GM12891 (cell line): Measurements from ENCODE around the gene OR9Q1.
"Not testable (repeated sequence)": the region's sequence is repeated elsewhere in the genome, so short reads cannot be mapped to it uniquely, and the experiment has no call there.

ENCODE experiments used
- DNase-seq: peaks from one replicate; pipeline ENCODE4 v3.0.0; 2011; ENCODE audit warnings: low spot score; ENCODE audit not compliant: insufficient read length
- FAIRE-seq: peaks from 2 replicates; lab custom pipeline; 2011; peaks lifted over from hg19 to GRCh38; lab: Jason Lieb, UNC
- PAX5 ChIP-seq: IDR thresholded peaks from 2 replicates; pipeline ENCODE4 v1.6.1; 2011; ENCODE audit warnings: low read length, moderate library complexity, mild to moderate bottlenecking; ENCODE audit not compliant: insufficient read depth, severe bottlenecking
- POLR2A ChIP-seq: IDR thresholded peaks from 2 replicates; pipeline ENCODE4 v1.6.1; 2011; ENCODE audit warnings: low read depth, low read length, control low read depth
- POLR2AphosphoS5 ChIP-seq: IDR thresholded peaks from 2 replicates; pipeline ENCODE4 v1.6.1; 2011; ENCODE audit warnings: low read depth, low read length, control low read depth
- POU2F2 ChIP-seq: IDR thresholded peaks from 2 replicates; pipeline ENCODE4 v1.6.1; 2011; ENCODE audit warnings: low read depth, mild to moderate bottlenecking, control low read depth, low read length, moderate library complexity
- SPI1 ChIP-seq: IDR thresholded peaks from 2 replicates; pipeline ENCODE4 v1.6.1; 2011; ENCODE audit warnings: low read depth, low read length, control low read depth
- TAF1 ChIP-seq: IDR thresholded peaks from 2 replicates; pipeline ENCODE4 v1.6.1; 2011; ENCODE audit warnings: low read depth, low read length, control low read depth

OR9Q1 gene

DNA sequence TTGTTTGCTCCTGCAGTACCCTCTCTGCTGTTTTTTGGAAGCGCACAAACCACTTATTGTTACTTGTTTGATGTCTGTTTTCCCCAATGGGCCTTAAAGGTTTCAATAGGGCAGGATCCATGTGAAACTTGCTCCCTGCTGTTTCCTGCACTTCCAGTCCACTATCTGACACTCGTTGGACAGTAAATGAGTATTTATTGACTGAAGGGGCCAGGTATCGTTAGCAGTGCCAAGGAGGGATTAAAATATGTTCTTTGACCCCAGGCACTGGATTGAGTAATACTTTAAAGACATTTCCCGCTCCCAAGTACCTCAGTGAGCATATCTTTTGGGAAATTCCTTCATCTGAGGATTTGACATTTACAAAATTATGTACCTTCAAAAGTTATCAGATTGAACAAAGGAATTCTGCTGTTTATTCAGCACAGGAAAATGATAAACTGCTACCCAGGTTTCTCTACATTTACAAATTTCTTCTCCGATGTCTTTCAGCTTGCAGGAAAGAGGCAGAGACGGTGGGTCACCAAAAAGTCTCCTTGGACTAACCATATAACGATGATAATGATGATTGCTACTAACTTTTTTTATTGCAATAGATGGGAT, 141.9 kb downstream of the OR9Q1 start:
- TF ChIP-seq POLR2A (no peak), POLR2AphosphoS5 (no peak), POU2F2 (no peak), SPI1 (no peak), TAF1 (no peak), PAX5 (no peak)
- FAIRE-seq (no peak), DNase-seq (no peak)

DNA sequence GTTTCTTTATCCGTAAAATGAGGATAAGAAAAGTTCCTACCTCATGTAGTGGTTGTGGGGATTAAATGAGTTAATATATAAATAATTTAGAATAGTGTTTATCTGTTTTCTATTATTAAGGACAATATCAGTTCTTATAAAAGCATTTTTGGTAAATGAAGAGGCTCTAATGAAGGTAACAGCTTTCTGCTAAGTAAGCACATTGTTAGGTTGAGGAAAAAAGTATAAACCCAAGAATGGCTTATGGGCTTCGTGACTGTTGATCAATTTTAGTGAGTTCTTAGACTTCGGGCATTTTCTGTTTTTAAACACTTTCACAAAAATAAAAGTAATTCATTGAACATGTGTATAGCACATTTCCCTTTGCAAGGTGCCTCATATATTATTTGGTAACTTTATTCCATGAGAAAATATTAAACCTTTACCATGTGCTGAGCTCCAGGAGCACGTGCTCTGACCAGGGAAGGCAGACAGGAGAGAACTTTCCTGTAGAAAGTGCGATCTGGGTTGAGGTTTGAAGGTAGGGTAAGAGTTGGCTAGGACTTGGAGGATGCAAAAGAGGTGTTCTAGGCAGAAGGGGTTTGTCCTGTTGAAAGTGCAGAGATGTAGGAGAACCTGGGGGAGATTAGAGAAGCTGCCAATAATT, 153.9 kb downstream of the OR9Q1 start:
- DNase-seq (no peak), FAIRE-seq (no peak)
- no peak for TF ChIP-seq SPI1
- TF ChIP-seq POU2F2, result no peak
- TF ChIP-seq TAF1, result no peak
- no peak for TF ChIP-seq POLR2A

GRCh38 chr11:58178444-58178843, 154.8 kb downstream of the OR9Q1 start:
- FAIRE-seq (no peak), DNase-seq (no peak)
- TF ChIP-seq POLR2A (no peak), POLR2AphosphoS5 (no peak), SPI1 (no peak), POU2F2 (no peak), TAF1 (no peak)

DNA sequence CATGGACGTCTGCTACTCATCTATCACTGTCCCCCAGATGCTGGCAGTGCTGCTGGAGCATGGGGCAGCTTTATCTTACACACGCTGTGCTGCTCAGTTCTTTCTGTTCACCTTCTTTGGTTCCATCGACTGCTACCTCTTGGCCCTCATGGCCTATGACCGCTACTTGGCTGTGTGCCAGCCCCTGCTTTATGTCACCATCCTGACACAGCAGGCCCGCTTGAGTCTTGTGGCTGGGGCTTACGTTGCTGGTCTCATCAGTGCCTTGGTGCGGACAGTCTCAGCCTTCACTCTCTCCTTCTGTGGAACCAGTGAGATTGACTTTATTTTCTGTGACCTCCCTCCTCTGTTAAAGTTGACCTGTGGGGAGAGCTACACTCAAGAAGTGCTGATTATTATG, 156.0 kb downstream of the OR9Q1 start:
- DNase-seq (no peak), FAIRE-seq (no peak)
- TF ChIP-seq SPI1 (no peak), POLR2A (no peak), TAF1 (no peak), POLR2AphosphoS5 (no peak), POU2F2 (no peak), PAX5 (no peak)

- DNase-seq (no peak), FAIRE-seq (no peak)
- no peak for TF ChIP-seq PAX5
Measured at GRCh38 chr11:58186938-58187337, 163.3 kb downstream of the OR9Q1 start.

GRCh38 chr11:58188770-58189169, 165.1 kb downstream of the OR9Q1 start, which contains the start of gene OR9Q2:
OR9Q2 (plus strand) TSS chr11:58189070; CDS start chr11:58190491, 1,421 bp downstream.
- FAIRE-seq (no peak), DNase-seq (no peak)
- TF ChIP-seq POU2F2 (no peak), SPI1 (no peak), POLR2A (no peak), TAF1 (no peak), POLR2AphosphoS5 (no peak)

GRCh38 chr11:58192229-58192628, 168.5 kb downstream of the OR9Q1 start:
- DNase-seq (no peak), FAIRE-seq (no peak)
- no peak for TF ChIP-seq POU2F2
- no peak for TF ChIP-seq POLR2AphosphoS5
- no peak for TF ChIP-seq TAF1
- TF ChIP-seq SPI1, result no peak
- TF ChIP-seq PAX5, result no peak
- TF ChIP-seq POLR2A, result no peak

GRCh38 chr11:58193391-58193790, 169.7 kb downstream of the OR9Q1 start:
- DNase-seq (no peak), FAIRE-seq (no peak)
- TF ChIP-seq POLR2AphosphoS5 (no peak), SPI1 (no peak), PAX5 (no peak), POU2F2 (no peak), TAF1 (no peak), POLR2A (no peak)

DNA sequence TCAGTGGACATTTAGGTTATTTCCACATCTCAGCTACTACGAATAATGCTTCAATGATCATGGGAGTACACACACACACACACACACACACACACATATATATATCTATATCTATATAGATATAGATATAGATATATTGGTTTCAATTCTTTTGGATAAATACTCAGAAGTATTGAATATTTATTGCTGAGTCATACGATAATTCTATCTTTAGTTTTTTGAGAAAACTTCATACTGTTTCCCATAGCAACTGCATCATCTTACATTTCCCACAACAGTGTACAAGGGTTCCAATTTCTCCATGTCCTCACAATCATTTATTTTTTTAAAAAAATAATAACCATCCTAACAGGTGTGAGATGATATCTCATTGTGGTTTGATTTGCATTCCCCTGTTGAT, 172.3 kb downstream of the OR9Q1 start:
- TF ChIP-seq SPI1, result no peak
- no peak for TF ChIP-seq POLR2AphosphoS5
- TF ChIP-seq POU2F2, result no peak
- no peak for TF ChIP-seq POLR2A
- TF ChIP-seq PAX5, result no peak
- no peak for TF ChIP-seq TAF1
- no peak for DNase-seq
- no peak for FAIRE-seq

DNA sequence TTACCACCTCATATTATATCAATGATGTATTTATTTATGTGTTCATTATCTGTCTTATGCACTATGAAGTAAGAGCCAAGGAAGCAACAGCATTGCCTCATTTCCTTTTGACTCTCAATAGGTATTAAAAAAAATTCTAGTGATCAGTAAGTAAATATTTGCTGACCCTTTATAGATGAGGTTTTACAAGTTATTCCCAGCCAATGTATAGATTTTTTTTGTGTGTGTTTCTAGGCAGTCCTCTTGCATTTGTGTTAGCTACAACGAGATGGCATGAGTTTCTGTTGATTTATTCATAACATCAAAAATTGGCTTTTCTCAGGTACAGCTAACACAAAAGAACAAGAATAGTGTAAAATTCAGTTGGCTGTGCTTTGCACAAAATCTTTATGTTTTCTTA, 175.6 kb downstream of the OR9Q1 start:
- TF ChIP-seq TAF1 (no peak), POLR2AphosphoS5 (no peak), POLR2A (no peak), PAX5 (no peak), SPI1 (no peak), POU2F2 (no peak)
- FAIRE-seq (no peak), DNase-seq (no peak)

DNA sequence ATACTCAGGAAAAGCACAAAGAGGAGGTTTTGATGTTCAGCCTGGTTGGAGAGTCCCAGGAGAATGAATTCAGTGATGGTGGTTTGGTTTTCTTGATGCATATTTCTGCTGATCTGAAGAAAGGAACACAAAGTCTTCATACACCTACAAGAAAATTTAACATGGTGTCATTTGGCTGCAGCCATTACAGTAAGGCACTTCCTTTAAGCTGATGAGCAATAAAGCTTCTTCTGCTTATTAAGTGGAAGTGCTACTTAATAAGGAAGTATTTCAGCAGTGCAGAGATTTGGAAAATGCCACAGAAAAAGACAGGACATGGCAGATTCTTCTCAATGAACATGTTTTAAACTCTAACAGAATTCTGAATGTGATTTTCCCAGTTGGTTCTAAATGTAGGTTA, 180.4 kb downstream of the OR9Q1 start, which contains the start of gene OR1S2:
TSS of gene OR1S2 (minus strand) at position 101 of the 400 bp plus-strand sequence. CDS start at position 101, 0 bp downstream.
- DNase-seq, result no peak
- no peak for FAIRE-seq
- no peak for TF ChIP-seq PAX5
- TF ChIP-seq POU2F2, result no peak
- no peak for TF ChIP-seq POLR2AphosphoS5
- no peak for TF ChIP-seq POLR2A
- no peak for TF ChIP-seq TAF1
- no peak for TF ChIP-seq SPI1

DNA sequence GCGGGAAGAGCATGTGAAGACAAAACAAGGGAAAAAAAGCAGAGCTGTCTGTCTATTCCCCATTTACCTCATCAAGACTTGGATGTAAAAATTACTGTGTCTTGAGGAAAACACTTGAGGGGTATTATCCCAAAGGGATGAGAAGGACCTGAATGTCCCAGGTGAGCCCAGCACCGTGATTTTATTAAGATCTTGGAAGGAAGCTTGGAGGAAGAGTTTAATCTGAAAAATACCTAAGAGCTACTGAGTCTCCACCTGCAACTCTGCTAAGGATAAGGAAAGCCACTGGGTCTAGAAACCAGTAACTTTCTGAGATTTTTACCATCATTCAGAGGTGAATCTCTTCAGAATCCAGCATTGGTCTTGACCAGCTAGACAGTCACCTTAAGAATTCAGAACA, 188.7 kb downstream of the OR9Q1 start, which contains the start of gene OR1S1:
TSS of gene OR1S1 (plus strand) at position 301 of the 400 bp plus-strand sequence.
- DNase-seq, FAIRE-seq: not testable (repeated sequence)
